ENCODE measurements around the gene IL16. TPM values are rescaled to one million over a fixed set of nuclear protein-coding genes. Genes with fewer than 3 reads are reported as not detected.
"Not testable (repeated sequence)": the region's sequence is repeated elsewhere in the genome, so short reads cannot be mapped to it uniquely, and the experiment has no call there.

IL16 gene
- total RNA-seq, 1 experiment from 2014 or later: 0.81 TPM

DNA sequence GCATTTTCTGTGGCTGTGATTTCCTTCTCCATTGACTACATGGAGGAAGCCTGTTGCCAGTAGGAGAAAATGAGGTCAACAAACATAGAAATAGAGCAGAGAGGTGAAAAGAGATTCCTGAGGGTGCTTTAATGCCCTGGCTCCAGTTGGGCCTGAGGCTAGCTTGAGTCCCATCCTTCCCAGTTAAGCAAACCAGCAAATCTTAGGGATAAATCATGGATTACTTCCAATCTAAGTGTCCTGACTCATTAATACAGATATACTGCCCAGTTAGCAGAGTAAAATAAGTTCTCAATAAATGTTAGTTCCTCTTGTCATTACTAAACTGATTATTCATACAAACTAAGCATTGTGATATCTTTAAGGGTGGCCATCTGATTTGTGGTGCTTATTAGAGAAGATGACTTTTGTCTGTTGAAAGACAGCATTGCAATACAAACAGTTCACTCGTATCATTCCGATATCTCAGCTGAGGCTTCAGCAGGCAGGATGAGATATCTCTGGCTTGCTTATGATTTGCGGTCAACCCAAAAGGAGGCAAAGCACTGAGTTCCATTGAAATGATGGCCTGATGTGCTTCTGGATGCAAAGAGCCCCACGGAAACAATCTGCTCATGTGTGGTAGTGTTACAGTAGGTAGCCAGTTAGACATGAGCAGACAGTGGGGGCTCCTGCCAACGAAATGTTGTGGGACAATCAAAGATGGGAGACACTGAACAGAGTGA is 133.8 kb downstream of the IL16 start:
- RAD21 ChIA-PET (ENCODE audit: low non-redundant PET in 1 of 2, low total read pairs in 2 of 2, uncharacterized antibody in 2 of 2, unreplicated experiment in 2 of 2): no interaction called here
- H4K20me1 ChIP-seq (ENCODE audit: insufficient read depth): no peaks in the 10 kb centered on the region
- no peaks in the 10 kb centered on the region for H3K27me3 ChIP-seq (ENCODE audit: insufficient read depth, low read length)
- H3K9ac ChIP-seq (ENCODE audit: low read length): no peak overlapping the region
- no peaks in the 10 kb centered on the region for H3K9me2 ChIP-seq (ENCODE audit: insufficient read depth)
- no peaks in the 10 kb centered on the region for H3K9me3 ChIP-seq (ENCODE audit: control insufficient read depth in 1 of 2, insufficient read depth in 1 of 2, low read depth in 1 of 2, low read length in 2 of 2)
- POLR2A ChIA-PET: no interaction called here
- DNase-seq (ENCODE audit: low read depth, low spot score) (no peak), ATAC-seq (no peak)
- no peak overlapping the region for H3K27ac ChIP-seq (ENCODE audit: low read depth, low read length)
- H2AFZ ChIP-seq (ENCODE audit: low read depth, low read length, poor library complexity, severe bottlenecking): no peak overlapping the region
- no peaks in the 10 kb centered on the region for H3K79me2 ChIP-seq (ENCODE audit: insufficient read depth, low read length)
- H3K36me3 ChIP-seq (ENCODE audit: control insufficient read depth in 1 of 2, insufficient read depth in 2 of 2, low read length in 2 of 2): no peaks in the 10 kb centered on the region
- BruUV-seq (replicated peaks): no TSS peak
- intact Hi-C loops (cut with micrococcal nuclease): no loop called here
- no peak overlapping the region for H3K4me2 ChIP-seq (ENCODE audit: low read length)
- no peak for TF ChIP-seq CBX3 (IDR thresholded peaks at IDR 0.05; ENCODE audit: low read depth)
- no peak for TF ChIP-seq JUND (IDR thresholded peaks at IDR 0.05)
- TF ChIP-seq POLR2A (IDR thresholded peaks at IDR 0.05; ENCODE audit: borderline replicate concordance, extremely low read depth, insufficient read depth, insufficient read length): no peak
- TF ChIP-seq, protein P1, sequence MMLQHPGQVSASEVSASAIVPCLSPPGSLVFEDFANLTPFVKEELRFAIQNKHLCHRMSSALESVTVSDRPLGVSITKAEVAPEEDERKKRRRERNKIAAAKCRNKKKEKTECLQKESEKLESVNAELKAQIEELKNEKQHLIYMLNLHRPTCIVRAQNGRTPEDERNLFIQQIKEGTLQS (IDR thresholded peaks at IDR 0.05): no peak
- TF ChIP-seq, protein P2, sequence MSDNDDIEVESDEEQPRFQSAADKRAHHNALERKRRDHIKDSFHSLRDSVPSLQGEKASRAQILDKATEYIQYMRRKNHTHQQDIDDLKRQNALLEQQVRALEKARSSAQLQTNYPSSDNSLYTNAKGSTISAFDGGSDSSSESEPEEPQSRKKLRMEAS (IDR thresholded peaks at IDR 0.05): no peak
- TF ChIP-seq TCF7L2 (IDR thresholded peaks at IDR 0.05; ENCODE audit: borderline replicate concordance, extremely low read depth, insufficient read depth, insufficient read length): no peak
- no peak for TF ChIP-seq SRF (IDR thresholded peaks at IDR 0.05; ENCODE audit: low read depth)
- no peak for TF ChIP-seq EGR1 (IDR thresholded peaks at IDR 0.05; ENCODE audit: low read depth)
- no peak for TF ChIP-seq SIN3A (IDR thresholded peaks at IDR 0.05; ENCODE audit: low read depth)
- TF ChIP-seq ZNF274 (IDR thresholded peaks at IDR 0.05; ENCODE audit: low read depth, low read length): no peak
- no peak for TF ChIP-seq FOSL1 (IDR thresholded peaks at IDR 0.05; ENCODE audit: low read depth)
- TF ChIP-seq, protein P3, sequence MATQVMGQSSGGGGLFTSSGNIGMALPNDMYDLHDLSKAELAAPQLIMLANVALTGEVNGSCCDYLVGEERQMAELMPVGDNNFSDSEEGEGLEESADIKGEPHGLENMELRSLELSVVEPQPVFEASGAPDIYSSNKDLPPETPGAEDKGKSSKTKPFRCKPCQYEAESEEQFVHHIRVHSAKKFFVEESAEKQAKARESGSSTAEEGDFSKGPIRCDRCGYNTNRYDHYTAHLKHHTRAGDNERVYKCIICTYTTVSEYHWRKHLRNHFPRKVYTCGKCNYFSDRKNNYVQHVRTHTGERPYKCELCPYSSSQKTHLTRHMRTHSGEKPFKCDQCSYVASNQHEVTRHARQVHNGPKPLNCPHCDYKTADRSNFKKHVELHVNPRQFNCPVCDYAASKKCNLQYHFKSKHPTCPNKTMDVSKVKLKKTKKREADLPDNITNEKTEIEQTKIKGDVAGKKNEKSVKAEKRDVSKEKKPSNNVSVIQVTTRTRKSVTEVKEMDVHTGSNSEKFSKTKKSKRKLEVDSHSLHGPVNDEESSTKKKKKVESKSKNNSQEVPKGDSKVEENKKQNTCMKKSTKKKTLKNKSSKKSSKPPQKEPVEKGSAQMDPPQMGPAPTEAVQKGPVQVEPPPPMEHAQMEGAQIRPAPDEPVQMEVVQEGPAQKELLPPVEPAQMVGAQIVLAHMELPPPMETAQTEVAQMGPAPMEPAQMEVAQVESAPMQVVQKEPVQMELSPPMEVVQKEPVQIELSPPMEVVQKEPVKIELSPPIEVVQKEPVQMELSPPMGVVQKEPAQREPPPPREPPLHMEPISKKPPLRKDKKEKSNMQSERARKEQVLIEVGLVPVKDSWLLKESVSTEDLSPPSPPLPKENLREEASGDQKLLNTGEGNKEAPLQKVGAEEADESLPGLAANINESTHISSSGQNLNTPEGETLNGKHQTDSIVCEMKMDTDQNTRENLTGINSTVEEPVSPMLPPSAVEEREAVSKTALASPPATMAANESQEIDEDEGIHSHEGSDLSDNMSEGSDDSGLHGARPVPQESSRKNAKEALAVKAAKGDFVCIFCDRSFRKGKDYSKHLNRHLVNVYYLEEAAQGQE (IDR thresholded peaks at IDR 0.05; ENCODE audit: low read depth): no peak
- H3K4me1 ChIP-seq (ENCODE audit: control insufficient read depth in 1 of 2, insufficient read depth in 2 of 2, low read length in 2 of 2): no peaks in the 10 kb centered on the region
- CTCF ChIA-PET: interaction anchor here (1.0 to 1.5 kb wide), 2 partner anchors 13 to 64 kb away, joined by 3 read pairs; no protein-coding TSS in a partner anchor
- H3K4me3 ChIP-seq (replicated peaks in 1 of 2; ENCODE audit: low read depth in 1 of 2, low read length in 2 of 2): no peak overlapping the region

DNA sequence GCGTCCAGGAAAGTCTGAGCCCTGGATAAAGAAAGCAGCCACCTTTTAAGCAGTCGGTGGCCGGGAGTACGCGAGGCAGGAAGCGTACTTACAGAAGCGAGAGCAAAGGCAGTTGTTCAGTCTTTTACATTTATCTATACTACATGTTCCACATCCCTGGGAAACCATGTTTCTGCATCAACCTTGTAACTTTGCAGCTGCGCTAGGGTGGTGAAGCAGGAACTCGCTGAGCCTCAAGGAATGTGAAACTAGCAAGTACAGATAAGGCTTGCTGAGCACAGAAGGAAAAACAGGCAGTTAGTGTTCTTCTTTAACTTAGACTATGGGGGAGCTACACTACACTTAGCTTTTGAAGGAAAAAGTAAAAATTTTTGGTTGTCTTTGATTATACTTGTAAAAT is 134.5 kb downstream of the IL16 start:
- RAD21 ChIA-PET (ENCODE audit: low non-redundant PET in 1 of 2, low total read pairs in 2 of 2, uncharacterized antibody in 2 of 2, unreplicated experiment in 2 of 2): not testable (repeated sequence)

More for the DNA sequence above, 134.5 kb downstream of the IL16 start:
- intact Hi-C loops (cut with micrococcal nuclease); H3K9me3 ChIP-seq (ENCODE audit: control insufficient read depth in 1 of 2, insufficient read depth in 1 of 2, low read depth in 1 of 2, low read length in 2 of 2); H3K27me3 ChIP-seq (ENCODE audit: insufficient read depth, low read length); H3K27ac ChIP-seq (ENCODE audit: low read depth, low read length); BruUV-seq (replicated peaks); H3K4me1 ChIP-seq (ENCODE audit: control insufficient read depth in 1 of 2, insufficient read depth in 2 of 2, low read length in 2 of 2); H3K79me2 ChIP-seq (ENCODE audit: insufficient read depth, low read length); ATAC-seq; POLR2A ChIA-PET; DNase-seq (ENCODE audit: low read depth, low spot score); H3K4me2 ChIP-seq (ENCODE audit: low read length); H3K4me3 ChIP-seq (replicated peaks in 1 of 2; ENCODE audit: low read depth in 1 of 2, low read length in 2 of 2); H3K9ac ChIP-seq (ENCODE audit: low read length); H3K9me2 ChIP-seq (ENCODE audit: insufficient read depth); H3K36me3 ChIP-seq (ENCODE audit: control insufficient read depth in 1 of 2, insufficient read depth in 2 of 2, low read length in 2 of 2); H2AFZ ChIP-seq (ENCODE audit: low read depth, low read length, poor library complexity, severe bottlenecking); H4K20me1 ChIP-seq (ENCODE audit: insufficient read depth): not testable (repeated sequence)
- CTCF ChIA-PET: interaction anchor here (1.0 to 1.5 kb wide), 2 partner anchors 13 to 65 kb away, joined by 3 read pairs; no protein-coding TSS in a partner anchor

All from HCT116 (cell line).